ENCODE results near the gene WWOX.

WWOX gene

DNA sequence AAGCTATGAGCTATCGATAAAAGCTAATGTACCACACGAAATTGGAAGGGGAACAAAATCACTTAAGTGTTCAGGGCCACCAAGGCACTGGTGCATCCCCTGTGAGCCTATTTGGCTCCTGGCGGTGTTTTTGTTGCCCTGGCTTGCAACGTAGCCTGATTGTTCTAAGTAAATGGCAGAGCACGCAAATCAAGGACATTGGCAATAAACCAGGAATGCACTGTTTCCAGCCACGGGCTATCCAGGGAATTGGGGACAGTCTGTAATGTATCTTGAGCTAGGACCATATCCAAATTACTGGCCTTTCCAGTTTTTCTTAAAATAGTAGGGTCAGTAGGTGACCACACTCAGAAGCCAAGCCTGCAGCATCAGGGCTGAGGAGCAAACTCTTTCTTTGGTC lies 767.1 kb downstream of the WWOX start:
- no peak for DNase-seq (ENCODE audit: low spot score)

GRCh38 chr16:78869492-78869891 lies 770.0 kb downstream of the WWOX start:
- no peak for DNase-seq (ENCODE audit: low spot score)

- no peak for DNase-seq (ENCODE audit: low spot score)
These were observed 771.8 kb downstream of the WWOX start for GRCh38 chr16:78871241-78871640.

DNA sequence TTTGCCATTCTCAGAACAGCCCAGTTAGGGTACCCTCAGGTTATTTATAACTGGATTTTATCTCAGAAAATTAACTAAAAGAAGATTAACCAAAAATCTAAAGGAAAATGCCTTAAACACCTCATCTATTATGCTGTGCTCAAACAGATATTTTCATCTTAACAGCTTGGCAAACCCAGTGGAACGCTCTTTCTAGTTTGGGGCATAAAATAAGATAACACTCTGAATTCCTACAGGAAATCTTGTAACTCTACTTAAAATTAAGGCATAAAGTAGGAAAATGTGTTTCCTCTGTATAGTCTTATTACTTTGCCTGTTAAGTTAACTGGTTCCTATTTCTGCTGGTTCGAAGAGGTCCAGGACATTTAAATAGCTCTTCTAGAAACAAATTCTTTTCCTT lies 777.2 kb downstream of the WWOX start:
- DNase-seq (ENCODE audit: low spot score), result no peak

GRCh38 chr16:78877114-78877655 lies 777.7 kb downstream of the WWOX start:
- DNase-seq (ENCODE audit: low spot score), result no peak

DNA sequence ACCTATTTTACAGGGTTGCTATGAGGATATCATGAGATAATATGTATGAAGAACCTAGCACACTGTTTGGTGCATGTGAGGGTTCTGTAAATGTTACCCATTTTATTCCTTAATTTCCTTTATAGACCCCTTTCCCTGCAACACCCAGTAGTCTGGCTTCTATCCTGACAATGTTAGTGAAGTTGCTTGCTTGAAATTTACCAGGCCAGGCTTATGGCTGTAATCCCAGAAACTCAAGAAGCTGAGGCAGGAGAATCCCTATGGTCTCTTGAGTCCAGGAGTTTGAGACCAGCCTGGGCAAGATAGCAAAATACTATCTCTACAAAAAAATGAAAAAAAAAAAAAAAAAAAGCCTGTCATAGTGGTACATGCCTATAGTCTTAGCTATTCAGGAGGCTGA lies 779.1 kb downstream of the WWOX start:
- no peak for DNase-seq (ENCODE audit: low spot score)

DNA sequence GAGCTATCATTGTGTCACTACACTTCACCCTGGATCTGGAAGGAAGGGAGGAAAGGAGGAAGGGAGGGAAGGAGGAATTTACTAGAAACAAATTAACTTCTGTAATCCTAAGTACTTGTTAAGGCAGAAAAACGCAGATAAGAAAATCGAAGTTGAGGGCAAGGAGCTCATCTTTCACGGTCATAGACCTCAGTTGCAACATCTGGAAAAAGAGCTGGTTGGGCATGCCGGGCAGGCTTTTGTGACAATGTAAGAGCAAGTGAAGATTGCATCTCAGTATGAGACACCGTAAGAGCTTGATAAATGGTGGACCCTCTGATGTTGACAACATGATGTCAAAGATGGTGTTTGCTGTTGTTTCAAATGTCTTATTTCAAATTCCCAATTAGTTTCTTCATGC lies 779.6 kb downstream of the WWOX start:
- DNase-seq (ENCODE audit: low spot score), result no peak

DNA sequence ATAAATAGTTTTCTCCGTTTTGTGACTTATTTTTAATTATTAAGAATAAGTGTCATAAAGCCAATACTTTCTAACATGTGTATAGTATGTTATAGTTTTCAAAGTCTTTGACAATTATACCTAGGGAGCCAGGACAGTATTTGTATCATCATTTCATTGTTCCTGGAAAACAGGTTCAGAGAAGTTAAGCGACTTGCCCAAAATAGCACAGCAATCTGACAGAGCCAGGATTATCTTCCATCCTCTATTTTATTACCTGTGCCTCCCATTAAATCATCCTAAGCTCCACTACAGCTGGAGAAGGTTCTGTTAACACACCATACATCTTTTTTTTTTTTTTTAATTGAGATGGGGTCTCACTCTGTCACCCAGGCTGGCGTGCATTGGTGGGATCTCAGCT lies 782.7 kb downstream of the WWOX start:
- no peak for DNase-seq (ENCODE audit: low spot score)

- no peak for DNase-seq (ENCODE audit: low spot score)
These were observed 783.3 kb downstream of the WWOX start for GRCh38 chr16:78882751-78883150.

GRCh38 chr16:78884204-78884603 lies 784.8 kb downstream of the WWOX start:
- no peak for DNase-seq (ENCODE audit: low spot score)

DNA sequence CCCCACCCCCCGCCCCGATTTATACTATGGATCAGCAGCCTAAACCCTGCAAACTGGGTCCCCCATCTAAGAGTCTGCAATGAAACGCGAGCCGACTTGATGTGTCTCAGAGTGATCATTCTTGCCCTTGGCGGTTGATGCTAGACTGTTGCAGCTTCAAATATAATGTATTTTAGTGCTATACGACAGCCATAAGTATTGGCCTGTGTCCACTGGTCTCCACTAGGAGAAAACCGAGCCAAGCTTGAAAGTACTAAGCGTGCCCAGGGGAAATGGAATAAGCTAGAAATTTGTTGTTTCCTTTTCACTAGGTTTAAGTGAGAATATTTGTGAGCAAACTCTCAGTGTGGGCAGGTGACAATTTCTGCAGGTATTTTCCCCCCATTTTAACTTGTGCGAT lies 789.9 kb downstream of the WWOX start:
- DNase-seq (ENCODE audit: low spot score), result no peak

DNA sequence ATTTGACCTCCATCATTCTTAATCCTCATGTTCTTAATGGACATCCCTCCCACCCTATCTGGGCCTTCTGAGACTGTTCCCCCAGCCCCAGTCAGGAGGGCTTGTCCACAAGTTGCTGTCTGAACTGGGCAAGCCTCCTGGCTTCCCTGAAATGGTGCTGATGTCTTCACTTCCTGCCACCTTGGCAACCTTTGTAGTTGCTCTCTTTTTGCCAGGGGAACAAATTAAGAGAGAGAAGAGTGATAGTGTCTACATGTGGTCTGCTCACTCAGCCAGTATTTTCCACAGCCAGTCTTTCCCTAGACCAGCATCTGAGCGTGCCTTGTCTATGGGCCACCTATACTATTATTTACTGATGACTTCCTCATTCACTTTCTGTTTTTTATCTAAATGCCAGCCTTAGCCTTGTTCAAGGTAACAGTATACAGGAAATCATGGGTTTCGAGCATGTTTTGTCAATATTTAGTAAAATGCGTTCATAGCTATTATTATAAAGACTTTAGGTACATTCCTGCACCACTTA lies 791.0 kb downstream of the WWOX start:
- DNase-seq (ENCODE audit: low spot score), result no peak

DNA sequence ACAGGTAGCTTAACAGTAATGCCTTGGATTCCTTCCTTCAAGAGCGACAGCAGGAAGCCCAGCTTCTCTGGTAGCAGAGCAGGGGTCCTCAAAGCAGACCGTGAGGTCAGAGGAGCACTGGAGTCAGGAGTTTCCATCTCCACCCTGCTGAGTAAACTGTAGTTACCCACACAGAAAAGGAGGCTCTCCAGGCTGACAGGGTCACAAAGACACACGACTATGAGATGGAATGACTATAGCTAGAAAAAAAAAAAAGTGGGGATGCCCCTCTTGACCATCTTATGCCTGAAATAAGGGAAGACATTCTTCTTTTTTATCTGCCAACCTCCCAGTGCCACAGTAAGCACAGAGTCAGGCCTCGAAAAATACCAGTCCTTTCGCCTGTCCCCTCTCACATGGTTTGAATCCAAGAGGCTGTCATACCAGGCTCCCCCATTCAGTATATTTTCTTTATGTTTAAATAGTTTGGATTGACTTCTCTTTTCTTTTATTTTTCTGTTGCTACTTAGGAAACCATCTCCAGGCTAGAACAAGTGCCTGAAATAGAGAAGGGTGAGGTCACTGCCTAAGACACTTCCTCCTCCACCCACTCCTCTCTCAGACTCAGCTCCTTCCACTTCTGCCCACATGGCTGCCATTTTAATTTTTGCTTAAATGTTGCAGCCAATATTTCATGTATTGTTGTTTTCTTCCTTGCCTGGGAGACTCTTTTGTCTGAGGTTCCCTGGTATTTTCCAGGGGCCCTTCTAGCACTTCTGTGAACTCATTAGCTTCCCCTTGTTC lies 793.7 kb downstream of the WWOX start:
- DNase-seq (ENCODE audit: low spot score), result no peak

DNA sequence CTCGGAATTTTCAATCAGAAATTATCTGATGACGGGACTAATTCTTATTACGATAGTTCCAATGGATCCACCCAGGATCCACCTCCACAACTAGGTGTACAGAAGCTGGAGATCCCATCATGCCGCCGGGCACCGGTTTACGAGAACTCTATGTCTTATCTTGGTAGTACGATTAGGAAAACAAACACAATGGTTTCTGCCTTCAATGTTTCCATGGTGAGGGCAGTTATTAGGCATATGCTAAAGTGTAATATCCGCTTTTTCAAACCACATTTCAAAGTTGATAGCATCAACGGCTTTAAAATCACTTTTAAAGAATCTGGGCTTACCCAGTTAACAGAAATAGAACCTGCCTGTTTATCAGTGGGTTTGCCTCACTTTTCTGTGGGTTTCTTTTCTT lies 795.4 kb downstream of the WWOX start:
- DNase-seq (ENCODE audit: low spot score), result no peak

GRCh38 chr16:78895681-78896080 lies 796.2 kb downstream of the WWOX start:
- DNase-seq (ENCODE audit: low spot score), result no peak

DNA sequence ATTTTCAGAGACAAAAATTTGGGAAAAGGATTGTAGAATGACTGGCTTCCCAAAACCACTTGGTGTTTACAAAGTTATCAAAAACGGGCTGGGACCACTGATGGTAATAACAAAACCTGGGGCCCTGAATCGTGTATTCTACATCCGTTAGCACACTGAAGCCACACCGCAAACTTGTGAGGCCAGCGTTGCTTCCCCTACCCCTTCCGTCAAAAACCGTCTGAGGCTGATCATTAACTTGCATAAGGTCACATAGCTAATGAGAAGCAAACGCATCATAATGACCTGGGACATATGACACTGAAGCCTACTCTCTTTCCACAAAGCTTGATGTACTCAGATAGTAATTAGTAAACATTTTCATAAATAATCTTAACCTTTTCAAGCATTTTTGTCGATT lies 796.8 kb downstream of the WWOX start:
- no peak for DNase-seq (ENCODE audit: low spot score)

GRCh38 chr16:78897299-78897698 lies 797.8 kb downstream of the WWOX start:
- no peak for DNase-seq (ENCODE audit: low spot score)

DNA sequence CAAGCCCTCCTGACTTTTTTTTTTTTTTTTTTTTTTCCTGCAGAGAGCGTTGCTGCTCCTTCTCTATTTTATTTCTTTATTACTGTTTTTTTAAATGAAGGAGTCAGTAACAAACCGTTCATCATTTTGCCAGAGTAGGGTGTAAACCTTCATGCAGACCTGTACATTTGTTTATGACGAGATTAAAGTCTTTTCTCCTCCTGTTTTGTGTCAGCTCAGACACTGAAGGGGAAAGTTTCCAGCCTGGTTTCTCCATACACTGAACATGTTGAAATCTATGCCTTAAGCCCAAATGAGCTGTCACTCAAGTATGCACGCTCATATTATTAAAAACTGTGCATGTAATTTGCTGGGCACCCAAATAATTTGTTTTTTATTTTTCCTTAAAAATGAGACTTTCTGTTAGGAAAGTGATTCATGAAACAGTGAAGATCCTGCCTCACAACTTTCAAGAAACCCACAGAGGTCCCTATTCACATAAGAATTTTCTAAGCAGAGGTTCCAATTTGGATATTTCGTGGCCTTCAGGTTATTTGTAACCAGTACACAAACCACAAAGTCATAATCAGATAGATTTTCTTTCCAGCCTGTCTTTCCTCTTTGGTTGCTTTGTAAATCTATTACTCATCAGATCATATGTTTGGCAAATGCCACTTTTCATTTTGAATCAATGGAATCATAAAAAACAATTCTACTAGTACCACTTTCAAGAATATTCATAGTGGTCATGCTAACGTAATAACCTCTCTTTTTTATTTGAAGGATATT lies 800.8 kb downstream of the WWOX start:
- DNase-seq (ENCODE audit: low spot score), result no peak

GRCh38 chr16:78900966-78901365 lies 801.5 kb downstream of the WWOX start:
- DNase-seq (ENCODE audit: low spot score), result no peak

DNA sequence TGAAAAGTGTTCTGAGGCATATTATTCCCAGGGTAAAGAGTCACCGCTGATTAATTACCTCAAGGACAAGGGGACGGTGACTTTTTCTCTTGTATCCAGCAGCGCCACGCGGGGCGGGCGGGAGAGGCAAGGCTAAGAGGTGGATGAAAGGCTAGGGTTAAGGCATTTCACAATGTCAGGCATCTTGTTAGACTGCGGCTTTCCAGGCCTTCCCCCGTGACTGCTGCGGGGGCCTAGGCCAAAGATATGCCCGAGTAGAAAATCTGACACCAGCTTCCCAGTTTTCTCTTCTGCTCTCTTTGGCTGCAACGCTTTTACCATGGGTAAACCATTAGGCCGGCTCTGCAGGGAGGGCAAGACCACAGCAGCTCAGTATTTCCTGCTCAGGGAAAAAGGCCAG lies 802.9 kb downstream of the WWOX start:
- no peak for DNase-seq (ENCODE audit: low spot score)

- DNase-seq (ENCODE audit: low spot score), result no peak
These were observed 803.8 kb downstream of the WWOX start for GRCh38 chr16:78903237-78903636.

- no peak for DNase-seq (ENCODE audit: low spot score)
These were observed 804.4 kb downstream of the WWOX start for GRCh38 chr16:78903843-78904242.

- DNase-seq (ENCODE audit: low spot score), result no peak
These were observed 806.7 kb downstream of the WWOX start for GRCh38 chr16:78906135-78906534.
